Measurements from ENCODE around the gene TTC21B.

Gene TTC21B

DNA sequence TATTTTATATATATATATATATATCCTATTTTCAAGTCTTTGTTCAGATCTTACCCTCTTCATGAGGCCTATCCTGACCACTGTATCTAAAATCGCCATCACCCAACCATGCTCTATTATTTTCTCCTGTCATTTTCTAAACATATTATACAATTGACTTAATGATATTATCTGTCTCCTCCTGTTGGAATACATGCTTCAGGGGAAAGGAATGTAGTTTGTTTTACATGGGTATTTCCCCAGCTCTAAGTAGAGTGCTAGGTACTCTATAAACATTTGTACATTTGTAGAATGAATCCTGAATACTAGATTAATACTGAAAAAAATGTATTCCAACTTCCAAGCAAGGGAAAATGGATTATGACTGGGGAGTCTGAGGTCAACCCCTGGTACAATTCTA lies 26.2 kb downstream of the TTC21B start:
- DNase-seq (ENCODE audit: insufficient read length, low spot score) (no peak), FAIRE-seq (no peak)

DNA sequence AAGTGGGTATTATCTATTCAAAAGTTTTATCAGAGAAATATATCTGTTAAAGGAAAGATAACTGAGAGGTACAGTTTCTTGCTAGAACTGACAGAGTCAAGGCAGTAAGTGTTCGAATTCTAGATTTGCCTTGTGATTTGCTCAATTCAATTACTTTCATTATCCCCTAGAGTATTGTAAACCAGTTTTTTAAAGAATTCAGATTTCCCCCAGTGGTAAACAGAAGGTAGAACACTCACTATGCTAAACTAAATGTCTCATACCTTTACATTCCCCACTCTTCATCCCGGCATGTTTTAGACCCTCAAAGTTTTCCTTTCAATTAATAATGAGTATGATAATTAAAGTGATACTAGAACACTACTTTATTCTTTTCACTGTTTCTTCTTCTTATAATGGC lies 28.6 kb downstream of the TTC21B start:
- DNase-seq (ENCODE audit: insufficient read length, low spot score), result no peak
- FAIRE-seq, result no peak

DNA sequence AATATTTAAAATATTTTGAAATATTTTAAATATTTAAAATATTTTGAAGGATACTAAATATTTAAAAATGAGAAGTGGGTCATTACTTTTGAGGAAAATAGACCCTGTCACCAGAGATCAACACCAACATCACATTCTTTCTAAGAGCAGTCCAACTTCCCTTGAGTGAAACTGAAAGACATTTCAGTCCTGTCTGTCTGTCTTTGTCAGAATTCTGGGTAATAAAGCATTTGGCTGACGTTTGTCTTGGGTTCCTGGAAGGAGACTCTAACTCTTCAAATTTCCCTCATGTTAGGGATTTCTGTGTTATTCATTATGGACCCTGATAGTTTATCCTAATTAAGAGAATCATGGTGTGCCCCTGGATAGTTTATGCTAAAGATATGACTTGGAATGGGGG lies 32.8 kb downstream of the TTC21B start:
- FAIRE-seq (peak; percentile 9), DNase-seq (ENCODE audit: insufficient read length, low spot score) (no peak)

DNA sequence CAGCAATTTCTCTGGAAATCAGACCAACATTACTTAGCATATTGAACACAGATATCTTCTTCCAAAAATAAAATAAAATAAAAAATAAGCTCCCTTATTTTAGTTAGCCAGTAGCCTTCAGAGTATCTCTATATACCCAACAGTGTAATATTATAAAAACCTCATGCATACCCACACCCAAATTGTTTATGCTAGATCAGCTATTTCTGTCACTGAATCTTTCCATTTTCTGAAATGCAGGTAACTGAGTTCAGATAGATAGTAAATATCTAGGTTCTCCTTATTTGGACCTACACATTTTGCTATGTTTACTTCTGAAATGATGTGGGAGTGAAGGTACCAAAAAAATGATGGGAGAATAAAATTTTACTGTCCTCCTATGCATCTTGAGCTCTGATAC lies 39.9 kb downstream of the TTC21B start:
- FAIRE-seq, result no peak
- DNase-seq (ENCODE audit: insufficient read length, low spot score), result no peak

DNA sequence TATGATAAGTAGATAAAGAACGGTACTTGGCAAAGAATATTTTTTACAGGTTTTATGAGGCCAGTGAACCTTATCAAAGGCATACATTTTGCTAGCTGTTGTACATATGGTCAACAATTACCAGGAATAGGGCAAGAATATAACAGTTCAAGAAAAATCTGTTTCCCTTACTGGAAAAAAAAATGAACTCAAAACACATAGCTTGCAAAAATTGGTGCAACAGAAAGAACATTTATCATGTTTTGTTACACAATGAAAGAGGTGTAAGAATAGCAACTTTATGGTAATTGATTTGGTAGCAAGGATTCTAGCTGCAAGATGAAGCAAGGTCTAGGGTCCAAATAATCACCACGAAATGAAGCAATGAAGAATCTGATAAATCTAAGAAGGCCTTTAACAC lies 41.6 kb downstream of the TTC21B start:
- FAIRE-seq (no peak), DNase-seq (ENCODE audit: insufficient read length, low spot score) (no peak)

DNA sequence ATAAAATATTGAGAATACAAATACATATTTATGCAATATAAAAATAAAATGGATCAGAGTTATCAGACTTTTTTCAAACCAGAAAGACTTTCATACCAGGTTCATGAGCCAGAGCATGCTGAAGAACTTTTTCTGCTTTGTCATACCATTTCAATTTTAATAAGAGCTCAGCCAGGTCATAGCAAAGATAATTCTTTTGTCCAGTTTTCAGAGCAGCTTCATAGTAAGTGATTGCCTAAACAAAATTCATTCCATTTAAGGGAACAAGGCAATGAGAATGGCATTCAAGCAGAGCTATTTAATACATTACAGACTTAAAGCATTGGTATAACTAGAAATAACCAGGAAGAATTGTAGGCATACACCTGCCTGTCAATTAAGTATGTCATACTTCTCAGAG lies 42.3 kb downstream of the TTC21B start:
- no peak for FAIRE-seq

DNA sequence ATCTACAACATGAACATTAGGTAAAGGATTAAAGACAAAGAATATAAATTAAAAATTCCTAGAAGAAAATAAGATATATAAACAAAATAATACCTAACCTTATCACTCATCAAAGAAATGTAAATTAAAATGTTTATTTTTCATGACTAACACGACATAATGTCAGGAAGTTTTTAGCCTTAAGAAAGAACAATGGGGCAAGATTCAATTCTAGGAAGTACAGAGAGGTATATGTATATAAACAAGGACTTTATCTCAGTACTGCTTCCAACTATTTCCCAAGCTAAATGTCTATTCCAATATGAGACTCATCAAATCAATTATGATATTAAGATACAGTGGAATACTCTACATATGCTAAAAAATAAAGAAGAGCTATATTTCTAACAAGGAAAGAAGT lies 44.1 kb downstream of the TTC21B start:
- no peak for DNase-seq (ENCODE audit: insufficient read length, low spot score)
- FAIRE-seq, result no peak

More for the DNA sequence above, 42.3 kb downstream of the TTC21B start:
- no peak for DNase-seq (ENCODE audit: insufficient read length, low spot score)

DNA sequence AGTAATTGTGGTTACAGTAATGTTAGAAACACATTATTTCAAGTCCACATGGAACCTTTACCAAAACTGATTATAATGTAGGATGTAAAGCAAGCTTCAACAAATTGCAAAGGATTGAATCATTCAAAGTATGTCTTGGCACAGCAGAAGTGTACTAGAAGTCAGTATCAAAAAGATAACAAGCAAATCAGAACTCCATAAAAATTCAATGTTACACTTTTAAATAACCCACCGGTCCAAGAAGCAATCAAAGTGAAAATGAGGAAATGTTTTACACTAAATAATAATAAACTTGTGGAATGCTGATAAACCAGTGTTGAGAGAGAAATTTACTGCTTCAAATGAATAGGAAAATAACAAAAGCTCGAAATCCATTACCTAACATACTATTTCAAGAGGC lies 47.7 kb downstream of the TTC21B start:
- FAIRE-seq, result no peak

DNA sequence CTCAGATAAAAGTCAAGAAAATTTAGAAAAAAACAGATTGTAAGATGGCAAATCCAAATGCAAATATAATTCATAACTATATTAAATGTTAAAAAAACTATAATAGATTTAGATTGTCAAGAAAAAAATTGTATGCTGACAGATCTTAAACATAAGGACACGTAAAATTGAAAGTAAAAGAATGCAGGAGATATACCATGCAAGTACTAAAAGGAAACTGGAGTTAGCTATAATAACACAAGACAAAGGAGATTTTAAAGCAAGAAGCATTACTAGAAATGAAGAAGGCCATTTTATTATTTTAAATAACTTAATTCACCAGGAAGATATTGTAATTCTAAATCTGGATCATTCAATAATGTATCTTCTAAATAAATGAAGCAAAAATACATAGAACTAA lies 48.3 kb downstream of the TTC21B start:
- DNase-seq (ENCODE audit: insufficient read length, low spot score), result no peak
- no peak for FAIRE-seq

More for the DNA sequence above, 47.7 kb downstream of the TTC21B start:
- DNase-seq (ENCODE audit: insufficient read length, low spot score), result no peak

DNA sequence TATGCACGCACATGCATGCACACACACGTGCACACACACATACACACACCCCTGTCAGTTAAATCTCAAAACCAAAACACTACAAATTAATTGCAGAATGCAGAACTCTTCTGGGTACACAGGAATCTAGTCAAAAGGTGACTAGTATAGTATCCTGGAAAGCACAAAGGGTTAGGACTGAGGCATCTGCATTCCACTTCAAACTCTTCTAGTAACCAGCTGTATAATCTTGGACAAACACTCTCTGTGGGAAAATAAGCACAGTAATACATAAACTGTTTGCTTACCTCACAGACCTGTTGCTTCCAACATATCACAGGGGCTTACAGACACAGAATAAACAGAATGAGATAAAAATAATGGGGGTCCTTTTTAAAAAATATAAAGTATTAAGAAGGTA lies 49.1 kb downstream of the TTC21B start:
- DNase-seq (ENCODE audit: insufficient read length, low spot score) (no peak), FAIRE-seq (no peak)

DNA sequence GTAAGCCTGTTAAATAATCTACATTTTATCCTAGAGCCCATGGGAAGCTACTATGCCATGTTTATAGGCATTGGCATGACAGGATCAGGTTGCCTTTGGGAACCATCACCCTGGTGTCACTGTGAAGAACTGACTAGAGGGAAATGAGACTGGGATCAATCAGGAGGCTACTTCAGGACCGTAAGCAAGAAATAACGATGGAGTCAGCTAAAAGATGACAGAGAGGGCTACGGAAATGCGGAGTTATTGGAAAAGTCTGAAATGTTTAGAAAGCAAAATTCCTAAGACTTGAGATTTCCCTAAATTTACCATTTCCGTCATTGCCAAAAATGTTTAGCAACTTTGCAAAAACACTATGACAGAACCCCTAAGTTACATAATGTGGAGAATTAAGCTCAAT lies 50.2 kb downstream of the TTC21B start:
- DNase-seq (ENCODE audit: insufficient read length, low spot score), result no peak
- FAIRE-seq, result no peak

DNA sequence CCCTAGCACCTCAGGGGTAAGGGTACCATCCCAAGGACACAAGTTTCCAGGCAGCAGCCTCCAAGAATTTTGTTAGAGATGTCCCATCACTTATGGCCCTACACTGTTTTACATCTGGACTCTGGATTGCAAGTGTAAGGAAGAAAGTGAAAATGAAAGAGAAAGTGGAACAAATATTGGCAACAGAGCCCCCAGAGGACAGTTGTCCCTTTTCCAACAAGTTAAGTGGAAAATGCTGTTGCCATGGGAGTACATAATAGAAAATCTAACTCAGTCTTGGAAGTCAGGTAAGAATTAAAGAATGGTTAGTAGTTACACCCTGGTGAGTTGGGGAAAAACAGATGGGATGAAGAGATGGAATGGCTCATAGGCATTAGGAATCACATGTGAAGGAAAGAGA lies 50.6 kb downstream of the TTC21B start:
- DNase-seq (ENCODE audit: insufficient read length, low spot score), result peak; percentile 4
- no peak for FAIRE-seq

DNA sequence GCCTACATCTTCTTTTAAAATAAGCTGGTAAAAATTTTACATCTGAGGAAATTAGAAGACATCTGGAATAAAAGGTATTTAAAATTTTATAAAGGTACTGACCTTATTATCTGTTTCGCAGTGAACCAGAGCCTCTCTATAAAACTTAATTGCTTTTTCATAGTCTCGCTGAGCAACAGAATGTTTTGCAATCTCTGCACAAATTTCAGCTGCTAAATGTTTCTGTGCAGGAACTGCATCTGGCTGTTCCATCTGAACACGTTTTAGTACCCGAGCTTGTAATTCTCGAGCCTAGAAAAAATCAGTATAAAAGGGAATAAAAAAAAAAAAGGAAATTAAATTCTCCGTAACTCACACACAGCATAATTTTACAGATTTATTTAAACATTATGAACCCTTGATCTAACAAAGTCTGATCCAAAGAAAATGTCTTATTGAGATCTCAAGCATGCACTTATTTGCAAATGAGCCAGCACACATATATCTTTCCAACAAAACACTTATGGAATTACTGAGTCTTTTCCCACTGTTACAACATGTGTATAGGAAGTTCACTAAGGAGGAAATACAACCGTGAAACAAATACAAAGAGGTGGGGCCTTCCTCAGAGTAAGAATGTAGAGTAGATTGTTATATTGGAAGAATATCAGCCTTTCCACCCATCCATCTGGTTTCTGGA lies 51.8 kb downstream of the TTC21B start:
- DNase-seq (ENCODE audit: insufficient read length, low spot score), result no peak
- FAIRE-seq, result no peak

DNA sequence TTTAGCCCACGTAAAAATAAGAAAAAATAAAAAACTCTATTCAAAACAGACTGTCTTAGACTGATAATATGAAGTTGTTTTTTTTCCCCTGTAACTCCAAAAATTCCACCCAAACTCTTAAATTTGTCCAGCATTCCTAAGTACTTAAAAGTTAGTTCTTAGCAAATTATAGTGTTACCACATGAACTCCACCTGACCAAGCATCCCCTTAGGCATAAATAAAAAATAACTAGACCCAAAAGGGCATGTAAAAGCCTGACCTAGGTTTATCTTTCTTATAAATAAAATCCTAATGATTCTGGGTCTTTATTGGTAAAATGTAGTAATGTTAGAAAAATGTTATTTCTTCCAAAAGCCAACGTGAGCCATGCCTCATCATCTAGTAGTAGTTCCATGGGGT lies 54.3 kb downstream of the TTC21B start:
- no peak for FAIRE-seq
- no peak for DNase-seq (ENCODE audit: insufficient read length, low spot score)

DNA sequence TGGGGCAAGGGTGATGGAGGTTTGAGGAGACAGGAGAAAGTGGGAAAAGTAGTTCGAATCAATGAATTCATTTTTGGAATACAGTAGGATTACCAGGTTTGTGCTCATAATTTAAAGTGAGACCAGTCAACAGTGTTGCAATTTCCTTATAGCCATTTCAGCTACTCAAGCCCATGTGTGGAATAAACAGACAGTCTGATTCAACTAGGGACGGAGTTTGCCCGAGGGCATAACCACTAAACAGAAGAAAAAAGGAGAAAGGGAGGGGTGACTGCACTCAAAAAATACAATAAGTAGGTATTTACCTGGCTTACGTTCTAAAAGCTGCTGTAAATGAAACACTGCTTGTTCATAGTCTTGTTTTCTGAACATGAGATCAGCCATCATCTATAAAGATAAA lies 55.2 kb downstream of the TTC21B start:
- FAIRE-seq (no peak), DNase-seq (ENCODE audit: insufficient read length, low spot score) (peak; percentile 4)

DNA sequence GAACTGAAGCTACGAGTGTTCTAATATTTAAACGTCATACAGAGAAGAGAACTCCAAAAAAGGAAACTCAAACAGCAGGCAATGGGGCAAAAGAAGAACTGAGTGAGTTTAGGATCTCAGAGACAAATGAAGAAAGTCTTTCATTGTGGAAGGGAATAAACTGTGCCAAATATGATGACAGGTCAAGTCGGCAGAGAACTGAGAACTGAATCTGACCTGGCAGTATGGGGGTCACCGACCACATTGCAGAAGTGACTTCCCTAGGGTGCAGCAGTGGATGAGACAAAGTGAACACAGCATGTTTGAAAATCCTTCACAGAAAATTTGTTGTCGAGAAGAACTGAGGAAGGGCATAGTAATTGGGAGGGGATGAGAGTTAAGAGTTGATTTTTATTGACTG lies 55.9 kb downstream of the TTC21B start:
- DNase-seq (ENCODE audit: insufficient read length, low spot score) (no peak), FAIRE-seq (no peak)

DNA sequence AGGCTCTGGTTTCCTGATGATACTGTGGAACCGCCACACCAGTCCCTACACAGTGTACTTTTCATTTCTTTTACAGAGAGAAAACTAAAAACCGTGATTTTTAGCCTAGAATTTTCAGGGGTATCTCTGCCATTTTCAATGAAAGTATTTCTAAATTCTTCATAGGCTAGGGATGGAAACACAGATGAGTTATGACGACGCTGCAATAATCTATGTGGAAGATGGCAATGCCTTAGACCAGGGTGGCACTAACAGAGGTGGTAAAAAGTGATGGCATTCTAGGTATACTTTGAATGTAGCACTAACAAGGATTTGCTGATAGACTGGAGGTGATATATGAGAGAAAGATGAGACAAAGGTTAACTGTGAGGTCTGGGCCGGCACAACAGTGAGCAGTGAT lies 56.5 kb downstream of the TTC21B start:
- no peak for DNase-seq (ENCODE audit: insufficient read length, low spot score)
- no peak for FAIRE-seq

DNA sequence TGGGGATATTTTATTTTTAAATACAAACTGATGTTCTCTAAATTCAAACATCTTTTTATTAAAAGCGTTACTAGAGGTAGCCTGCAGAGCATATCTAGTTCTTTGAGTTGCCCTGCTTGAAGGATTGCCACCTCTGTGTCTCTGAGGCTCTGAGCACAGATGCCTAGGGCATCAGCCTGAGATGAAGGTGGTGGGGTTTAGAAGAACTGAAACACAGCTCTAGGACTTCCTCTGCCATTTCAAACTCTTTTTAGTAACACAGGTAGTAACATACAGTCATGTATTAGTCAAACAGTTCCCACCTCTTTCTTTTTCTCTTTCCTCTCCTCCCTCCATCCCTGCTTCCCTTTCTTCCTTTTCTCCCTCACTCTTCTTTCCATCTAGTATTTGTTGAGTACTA lies 57.6 kb downstream of the TTC21B start:
- no peak for FAIRE-seq
- no peak for DNase-seq (ENCODE audit: insufficient read length, low spot score)

DNA sequence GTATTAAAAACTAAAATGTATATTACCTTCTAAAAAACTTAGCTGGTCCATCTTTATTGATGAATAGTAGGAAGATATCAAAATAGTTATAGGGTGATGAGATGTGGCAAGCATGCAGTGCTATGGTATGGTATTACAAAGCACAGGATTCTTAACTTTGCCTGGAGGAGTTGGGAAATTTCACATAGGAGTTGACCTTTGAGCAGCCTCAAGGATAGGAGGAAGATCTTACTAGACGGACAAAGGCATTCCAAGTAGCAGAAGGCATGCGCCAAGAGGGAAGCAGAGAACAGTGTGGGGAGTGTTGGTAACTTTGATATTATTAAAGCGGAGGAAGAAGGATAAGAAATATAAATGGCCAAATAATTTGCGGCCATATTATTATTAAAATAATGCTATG lies 60.0 kb downstream of the TTC21B start:
- no peak for DNase-seq (ENCODE audit: insufficient read length, low spot score)
- FAIRE-seq, result no peak

DNA sequence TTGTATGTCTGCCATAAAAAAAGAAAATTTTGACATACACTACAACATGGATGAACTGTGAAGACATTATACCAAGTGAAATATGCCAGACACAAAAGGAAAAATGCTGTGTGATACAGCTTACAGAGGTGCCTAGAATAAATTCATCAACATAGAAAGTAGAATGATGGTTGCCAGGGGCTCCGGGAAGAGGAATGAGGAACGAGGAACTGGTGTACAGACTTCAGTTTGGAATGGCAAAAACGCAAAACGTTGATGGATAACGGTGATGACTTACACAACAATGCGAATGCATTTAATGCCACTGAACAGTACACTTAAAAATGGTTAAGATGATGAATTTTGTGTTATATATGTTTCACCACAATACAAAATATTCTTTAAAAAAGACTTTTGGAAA lies 61.0 kb downstream of the TTC21B start:
- no peak for FAIRE-seq

DNA sequence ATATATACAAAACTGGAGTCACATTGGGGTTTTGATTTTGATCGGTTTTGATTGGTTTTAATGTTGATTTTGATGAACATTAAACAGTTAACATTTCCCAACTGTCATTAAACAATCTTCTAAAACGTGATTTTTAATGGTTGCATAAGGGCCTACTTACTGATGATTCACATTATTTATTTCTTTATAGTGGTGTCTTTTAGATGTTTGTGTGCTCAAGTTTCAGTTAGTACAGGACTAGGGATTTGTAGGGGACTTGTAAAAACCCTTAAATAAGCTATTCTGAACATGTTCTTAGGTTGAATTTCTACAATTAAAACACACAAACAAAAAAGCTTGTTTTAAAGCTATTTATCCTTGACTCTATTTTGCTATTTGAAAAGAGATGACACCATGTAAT lies 61.6 kb downstream of the TTC21B start:
- DNase-seq (ENCODE audit: insufficient read length, low spot score), result no peak
- FAIRE-seq, result no peak

More for the DNA sequence above, 61.0 kb downstream of the TTC21B start:
- no peak for DNase-seq (ENCODE audit: insufficient read length, low spot score)

DNA sequence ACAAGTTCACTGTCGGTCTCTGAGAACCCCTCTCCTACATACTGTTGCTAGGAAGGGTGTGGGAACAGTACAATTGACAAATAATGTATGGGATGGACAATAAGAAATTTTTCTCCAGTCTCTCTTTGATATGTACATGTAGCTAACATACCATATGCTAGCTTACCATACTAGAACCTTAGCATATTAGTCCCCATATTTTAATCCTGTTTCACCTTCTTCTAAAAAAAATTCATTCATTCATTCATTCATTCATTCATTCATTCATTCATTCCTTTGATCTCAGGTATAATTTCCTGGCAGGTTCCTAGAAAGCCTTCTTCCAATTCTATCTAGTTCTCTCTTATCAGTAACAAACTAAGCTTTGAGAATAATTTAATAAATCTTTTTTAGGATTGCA lies 62.2 kb downstream of the TTC21B start:
- no peak for DNase-seq (ENCODE audit: insufficient read length, low spot score)

DNA sequence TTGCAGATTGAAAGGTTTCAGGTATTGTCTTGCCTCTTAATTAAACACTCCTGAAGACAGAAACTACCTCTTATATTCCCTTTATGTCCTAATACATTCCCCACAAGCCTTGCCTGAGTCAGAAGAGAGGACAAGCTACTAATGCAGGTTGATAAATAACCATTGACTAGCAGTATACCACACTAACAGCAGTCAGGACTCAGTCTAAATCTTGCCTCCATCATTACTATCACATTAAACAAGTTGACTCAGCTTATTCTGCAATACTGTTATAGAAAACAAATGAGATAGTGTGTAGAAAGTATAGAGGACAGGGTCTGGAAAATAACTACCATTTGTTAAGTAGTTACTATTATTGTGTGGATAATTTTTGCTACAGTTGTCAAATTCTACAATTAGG lies 63.8 kb downstream of the TTC21B start:
- FAIRE-seq, result no peak
- no peak for DNase-seq (ENCODE audit: insufficient read length, low spot score)

More for the DNA sequence above, 62.2 kb downstream of the TTC21B start:
- no peak for FAIRE-seq
